GM18507 (cell line): Measurements from ENCODE around the gene GPN2.
"Not testable (repeated sequence)": the region's sequence is repeated elsewhere in the genome, so short reads cannot be mapped to it uniquely, and the experiment has no call there.

Experiments
- DNase-seq: peaks from one replicate; pipeline ENCODE4 v3.0.0; 2011; ENCODE audit warnings: low read depth; ENCODE audit not compliant: insufficient read length; ENCODE audit errors: extremely low spot score
- FAIRE-seq: peaks from 2 replicates; lab custom pipeline; 2011; peaks lifted over from hg19 to GRCh38; lab: Jason Lieb, UNC

GPN2 gene

GRCh38 chr1:26838474-26839338 lies 51.4 kb downstream of the GPN2 start:
- peak; percentile 91 for FAIRE-seq
- peak; percentile 58 for DNase-seq

DNA sequence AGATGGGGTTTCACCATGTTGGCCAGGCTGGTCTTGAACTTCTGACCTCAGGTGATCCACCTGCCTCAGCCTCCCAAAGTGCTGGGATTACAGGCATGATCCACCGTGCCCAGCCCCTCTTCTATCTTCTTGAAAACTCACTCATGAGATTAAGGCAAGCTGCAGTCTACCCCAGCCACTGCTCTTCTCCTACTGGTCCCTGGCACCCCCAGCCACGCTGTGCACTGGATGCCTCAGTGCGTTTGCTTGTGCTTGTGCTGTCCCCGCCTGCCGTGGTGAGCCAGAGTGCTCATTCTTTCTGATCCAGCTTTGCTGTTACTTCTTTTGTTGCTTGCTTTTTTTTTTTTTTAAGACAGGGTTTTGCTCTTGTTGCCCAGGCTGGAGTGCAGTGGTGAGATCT lies 52.4 kb downstream of the GPN2 start:
- not testable (repeated sequence) for FAIRE-seq, DNase-seq

- DNase-seq: peak; percentile 85
- peak; percentile 100 for FAIRE-seq
Measured at GRCh38 chr1:26833432-26834405, 56.4 kb downstream of the GPN2 start.

- no peak for DNase-seq
- FAIRE-seq: no peak
Measured at GRCh38 chr1:26832249-26832960, 57.7 kb downstream of the GPN2 start.

DNA sequence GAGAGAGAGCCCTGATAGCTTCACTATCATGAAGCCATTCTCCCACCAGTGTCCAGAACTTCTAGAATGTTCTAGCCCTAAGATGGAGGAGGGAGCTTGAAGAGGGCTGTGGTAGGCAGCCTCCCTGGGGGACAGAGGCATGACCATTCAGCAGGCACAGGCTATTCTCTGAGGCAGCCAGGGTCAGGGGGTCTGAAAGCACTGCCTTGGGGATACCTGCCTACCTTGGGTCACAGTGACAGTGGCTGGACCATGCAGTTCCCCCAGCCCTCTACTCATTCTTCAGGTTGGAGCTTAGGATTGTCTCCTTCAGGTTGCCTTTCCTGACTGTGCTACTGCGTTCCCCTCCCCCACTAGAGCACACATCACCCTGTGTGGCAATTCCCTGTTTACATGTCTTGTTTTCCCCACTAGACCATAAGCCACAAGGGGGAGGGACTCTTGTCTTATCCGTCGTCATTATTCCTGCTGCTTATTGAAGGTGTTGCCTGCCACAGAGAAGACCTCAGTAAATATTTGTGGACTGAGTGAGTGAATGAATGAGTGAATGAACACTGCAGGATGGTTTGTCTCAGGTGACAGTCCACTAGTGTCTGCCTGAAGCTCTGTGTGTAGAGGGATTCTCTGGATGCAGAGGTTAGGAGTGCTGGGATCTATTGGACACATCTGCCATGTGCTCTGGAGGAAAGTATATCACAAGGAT lies 58.4 kb downstream of the GPN2 start:
- FAIRE-seq: no peak

DNA sequence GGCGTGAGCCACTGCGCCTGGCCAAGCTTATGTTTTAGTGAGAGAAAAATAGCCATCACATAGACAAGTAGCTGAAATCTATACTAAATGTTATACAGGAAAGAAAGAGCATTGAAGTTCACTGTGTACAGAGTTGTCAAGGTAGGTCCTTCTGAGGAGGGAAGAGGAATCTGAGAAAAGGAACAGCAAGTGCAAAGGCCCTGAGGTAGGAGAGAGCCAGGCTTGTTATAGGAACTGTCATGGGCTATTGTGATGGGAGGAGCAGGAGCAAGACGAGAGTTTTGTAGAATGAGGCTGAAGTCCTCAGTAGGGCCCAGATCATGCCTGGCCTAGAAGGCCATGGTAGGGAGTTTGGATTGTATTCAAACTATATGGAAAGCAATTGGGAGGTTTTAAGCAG lies 59.0 kb downstream of the GPN2 start:
- DNase-seq (no peak), FAIRE-seq (no peak)

More for the DNA sequence above, 58.4 kb downstream of the GPN2 start:
- no peak for DNase-seq

- peak; percentile 24 for FAIRE-seq
- no peak for DNase-seq
Measured at GRCh38 chr1:26829184-26829911, 60.7 kb downstream of the GPN2 start.

GRCh38 chr1:26828411-26828991 lies 61.6 kb downstream of the GPN2 start:
- DNase-seq (no peak), FAIRE-seq (peak; percentile 91)

GRCh38 chr1:26827663-26828062 lies 62.4 kb downstream of the GPN2 start:
- FAIRE-seq (no peak), DNase-seq (no peak)

DNA sequence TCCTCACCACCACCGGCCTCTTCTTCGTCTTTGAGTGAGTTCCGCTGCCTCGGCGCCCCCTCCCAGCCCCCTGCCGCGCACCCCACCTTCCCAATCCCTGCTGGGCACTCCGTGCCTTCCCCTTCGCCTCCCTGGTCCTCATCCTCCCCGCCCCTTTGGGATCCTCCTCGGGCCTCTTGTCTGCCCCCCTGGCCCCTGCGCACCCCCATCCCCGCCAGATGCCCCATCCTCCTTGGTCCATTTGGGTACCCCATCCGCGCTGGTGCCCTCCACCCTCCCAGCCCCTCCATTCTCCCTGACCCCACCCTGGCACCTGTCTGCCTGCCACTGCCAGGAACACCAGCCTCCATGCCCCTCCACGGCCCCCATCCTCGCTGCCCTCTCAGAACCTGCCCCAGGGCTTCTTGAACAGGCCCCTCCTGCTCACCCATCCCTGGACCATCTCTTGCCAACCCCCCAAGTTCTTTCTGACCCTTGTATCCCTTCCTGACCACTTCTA lies 62.9 kb downstream of the GPN2 start:
- no peak for FAIRE-seq

DNA sequence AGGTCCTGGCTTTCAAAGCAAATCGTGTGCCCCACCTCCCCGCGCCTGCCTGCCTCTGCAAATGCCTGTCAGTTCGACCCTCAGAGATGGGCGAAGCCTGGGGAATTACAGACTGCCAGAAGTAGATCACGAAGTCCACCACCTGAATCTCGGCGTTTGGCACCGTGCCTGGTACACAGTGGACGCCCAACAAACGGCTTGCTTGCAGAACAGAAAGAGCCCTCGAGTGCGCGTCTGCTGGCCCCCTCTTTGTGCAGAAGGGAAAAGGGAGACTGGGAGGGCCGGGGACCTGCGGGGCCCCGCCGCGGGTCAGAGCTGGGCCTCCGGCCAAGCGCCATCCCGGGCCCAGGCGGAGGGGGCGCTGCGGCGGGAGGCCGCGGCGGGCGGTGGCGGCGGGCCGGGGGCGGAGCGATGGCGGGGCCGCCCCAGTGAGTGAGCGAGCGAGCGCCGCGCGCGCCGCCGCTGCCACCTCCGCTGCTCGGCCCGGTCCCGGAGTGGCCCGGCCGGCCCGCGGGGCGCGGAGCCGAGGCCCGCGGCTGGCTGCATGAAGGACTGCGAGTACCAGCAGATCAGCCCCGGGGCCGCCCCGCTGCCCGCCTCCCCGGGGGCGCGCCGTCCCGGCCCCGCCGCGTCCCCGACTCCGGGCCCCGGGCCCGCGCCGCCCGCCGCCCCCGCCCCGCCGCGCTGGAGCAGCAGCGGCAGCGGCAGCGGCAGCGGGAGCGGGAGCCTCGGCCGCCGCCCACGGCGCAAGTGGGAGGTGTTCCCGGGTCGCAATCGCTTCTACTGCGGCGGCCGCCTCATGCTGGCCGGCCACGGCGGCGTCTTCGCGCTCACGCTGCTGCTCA lies 63.6 kb downstream of the GPN2 start, which contains the start of gene ZDHHC18:
TSS of gene ZDHHC18 (plus strand) at position 428 of the 845 bp plus-strand sequence. CDS start at position 545, 117 bp downstream.
- DNase-seq: peak; percentile 49
- no peak for FAIRE-seq

More for the DNA sequence above, 62.9 kb downstream of the GPN2 start:
- no peak for DNase-seq
